HG02938 (cell line): ENCODE data around the gene CLCN3.
"Not testable (repeated sequence)": the region's sequence is repeated elsewhere in the genome, so short reads cannot be mapped to it uniquely, and the experiment has no call there.

Source experiments
- ATAC-seq: cut with Tn5 transposase; IDR thresholded peaks from one replicate; pipeline ENCODE4 v1.9.1; 2021; ENCODE audit warnings: mild to moderate bottlenecking, moderate library complexity; ENCODE audit not compliant: unreplicated experiment

CLCN3 gene

DNA sequence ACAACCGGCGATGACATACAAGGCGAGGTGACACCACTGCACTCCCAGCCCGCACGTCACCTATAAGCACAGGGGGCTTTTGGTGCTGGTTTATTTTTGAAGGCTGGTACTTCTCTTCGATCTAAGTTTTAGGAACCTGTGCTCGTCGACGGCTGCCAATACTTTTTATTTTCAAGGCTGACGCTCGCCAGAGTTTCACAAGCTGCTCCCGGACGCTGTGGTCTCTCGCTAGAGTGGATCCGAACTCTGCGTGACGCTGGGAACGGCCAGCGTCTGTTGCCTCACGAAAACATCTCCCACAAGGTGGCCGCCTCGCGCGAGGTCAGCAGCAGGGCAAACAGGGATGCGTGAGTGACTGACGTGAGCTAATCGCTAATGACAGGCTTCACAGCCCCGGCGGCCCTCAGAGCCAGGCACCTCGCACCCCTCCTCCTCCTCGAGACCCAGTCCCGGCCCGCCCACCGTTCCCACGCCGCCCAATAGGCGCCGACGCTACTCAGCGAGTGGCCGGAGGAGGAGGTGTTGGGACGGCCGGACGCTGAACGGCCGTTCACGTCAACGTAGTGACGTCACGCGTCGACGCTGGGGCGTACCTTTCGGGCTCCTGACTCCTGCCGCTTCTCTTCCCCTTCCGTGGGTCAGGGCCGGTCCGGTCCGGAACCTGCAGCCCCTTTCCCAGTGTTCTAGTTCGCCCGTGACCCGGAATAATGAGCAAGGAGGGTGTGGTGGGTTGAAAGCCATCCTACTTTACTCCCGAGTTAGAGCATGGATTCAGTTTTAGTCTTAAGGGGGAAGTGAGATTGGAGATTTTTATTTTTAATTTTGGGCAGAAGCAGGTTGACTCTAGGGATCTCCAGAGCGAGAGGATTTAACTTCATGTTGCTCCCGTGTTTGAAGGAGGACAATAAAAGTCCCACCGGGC lies at the start of gene CLCN3:
Gene CLCN3, plus strand, starts transcription at position 621 of the 922 bp plus-strand sequence. CDS start 15,351 bp downstream, outside the sequence.
- ATAC-seq = peak; percentile 82

- not testable (repeated sequence) for ATAC-seq
These were observed 49.4 kb upstream of the CLCN3 start for GRCh38 chr4:169571012-169571411.

GRCh38 chr4:169571435-169571834 lies 48.9 kb upstream of the CLCN3 start:
- no peak for ATAC-seq

DNA sequence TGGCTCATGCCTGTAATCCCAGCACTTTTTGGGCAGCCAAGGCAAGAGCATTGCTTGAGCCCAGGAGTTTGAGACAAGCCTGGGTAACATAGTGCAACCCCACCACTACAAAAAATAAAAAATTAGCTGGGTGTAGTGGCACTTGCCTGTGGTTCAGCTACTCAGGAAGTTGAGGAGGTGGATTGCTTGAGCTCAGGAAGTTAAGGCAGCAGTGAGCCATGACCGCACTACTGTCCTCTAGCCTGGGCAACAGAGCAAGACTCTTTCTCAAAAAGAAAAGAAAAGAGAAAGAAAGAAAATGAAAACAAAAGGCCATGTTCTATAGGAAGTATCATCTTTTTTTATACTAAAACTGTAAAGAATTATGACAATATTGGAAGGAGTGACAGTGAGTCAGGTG lies 46.5 kb upstream of the CLCN3 start:
- ATAC-seq = no peak

DNA sequence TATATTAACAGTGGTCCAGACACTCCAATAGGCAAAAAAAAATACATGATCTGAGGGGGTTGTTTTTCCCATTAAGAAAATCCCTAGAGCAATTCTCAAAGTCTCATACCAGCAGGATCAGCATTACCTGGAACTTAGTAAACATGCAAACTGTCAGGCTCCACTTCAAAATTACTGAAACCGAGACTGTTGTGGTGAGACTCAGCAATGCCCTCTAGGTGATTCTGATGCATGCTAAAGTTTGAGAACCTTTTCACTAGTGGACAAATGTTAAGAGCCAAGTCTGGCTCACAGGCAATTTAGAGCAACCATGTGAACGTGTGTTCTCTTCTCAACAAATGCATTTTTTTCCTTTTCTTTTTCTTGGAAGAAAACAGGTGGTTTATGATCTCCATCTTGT lies 38.2 kb upstream of the CLCN3 start:
- peak; percentile 92 for ATAC-seq

DNA sequence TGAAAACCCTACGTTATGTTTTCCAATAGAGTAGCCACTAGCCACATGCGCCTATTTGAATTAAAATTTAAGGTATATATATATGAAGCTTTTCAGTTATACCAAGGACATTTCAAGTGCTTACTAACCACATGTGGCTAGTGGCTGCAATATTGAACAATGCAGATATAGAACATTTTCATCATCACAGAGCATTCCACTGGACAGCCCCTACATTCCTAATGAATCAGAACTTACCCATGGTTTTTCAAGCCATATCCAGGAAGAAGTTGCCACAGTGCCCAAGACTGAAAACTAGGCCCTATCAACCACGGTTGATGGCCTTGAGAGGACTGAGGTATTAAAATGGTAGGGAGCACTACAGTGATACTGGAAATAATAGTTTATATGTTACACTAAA lies 37.7 kb upstream of the CLCN3 start:
- ATAC-seq = peak; percentile 13

DNA sequence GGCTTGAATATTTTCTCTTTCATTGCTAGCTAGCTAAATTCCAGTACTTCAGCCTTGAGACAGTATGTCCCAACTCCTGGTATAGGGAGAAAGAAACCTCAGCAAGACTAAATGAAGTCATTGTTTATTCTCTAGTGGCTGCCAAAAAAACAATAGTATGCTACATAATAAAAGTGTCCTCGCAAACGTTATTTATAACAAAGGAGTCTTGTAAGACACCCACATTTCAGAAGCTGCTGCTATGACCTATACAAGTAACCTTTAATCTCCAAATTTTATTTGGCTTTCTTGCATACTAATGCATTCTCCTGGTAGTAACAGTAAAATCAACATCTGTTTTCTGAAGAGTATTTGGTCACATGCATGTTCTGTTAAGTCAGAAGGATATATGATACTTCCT lies 36.8 kb upstream of the CLCN3 start:
- no peak for ATAC-seq

DNA sequence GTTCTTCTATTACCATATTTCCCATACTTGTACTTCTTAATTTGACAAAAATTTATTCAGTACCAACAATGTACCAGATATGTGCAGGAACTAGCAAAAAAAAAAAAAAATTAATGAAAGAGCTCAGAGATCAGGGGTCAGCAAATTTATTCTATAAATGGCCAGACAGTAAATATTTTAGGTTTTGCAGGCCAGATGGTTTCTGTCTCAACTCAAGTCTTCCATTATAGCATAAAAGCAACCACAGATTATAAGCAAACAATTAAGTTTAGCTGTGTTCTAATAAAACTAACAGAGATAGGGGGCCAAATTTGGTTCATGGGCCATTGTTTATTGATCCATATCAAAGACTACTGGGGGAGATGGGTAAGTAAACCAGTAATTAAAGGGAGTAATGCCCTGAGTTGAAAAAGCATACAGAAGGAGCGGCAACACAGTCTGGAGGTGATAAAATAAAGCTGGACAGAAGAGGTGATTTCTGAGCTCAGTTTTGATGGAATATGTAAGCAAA lies 27.3 kb upstream of the CLCN3 start:
- no peak for ATAC-seq

GRCh38 chr4:169594560-169595195 lies 25.7 kb upstream of the CLCN3 start:
- ATAC-seq = no peak

- ATAC-seq = peak; percentile 67
These were observed 19.2 kb upstream of the CLCN3 start for GRCh38 chr4:169601016-169601771.

DNA sequence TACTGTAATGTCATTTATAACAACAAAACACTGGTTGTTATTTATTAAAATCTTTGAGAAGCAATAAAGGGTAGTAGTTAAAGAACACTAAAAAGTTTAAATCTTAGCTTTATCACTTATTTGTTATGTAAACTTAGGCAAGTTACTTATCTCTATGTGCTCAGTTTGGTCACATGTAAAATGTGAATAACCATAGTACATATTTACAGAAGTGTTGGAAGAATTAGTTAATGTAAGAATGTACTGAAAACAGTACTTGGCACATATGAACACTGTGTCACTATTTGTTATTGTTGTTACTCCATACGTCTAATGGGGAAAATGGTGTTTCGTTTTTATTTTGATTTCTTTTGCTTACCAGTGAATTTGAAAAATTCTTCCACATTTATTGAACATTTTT lies 17.1 kb upstream of the CLCN3 start:
- no peak for ATAC-seq

DNA sequence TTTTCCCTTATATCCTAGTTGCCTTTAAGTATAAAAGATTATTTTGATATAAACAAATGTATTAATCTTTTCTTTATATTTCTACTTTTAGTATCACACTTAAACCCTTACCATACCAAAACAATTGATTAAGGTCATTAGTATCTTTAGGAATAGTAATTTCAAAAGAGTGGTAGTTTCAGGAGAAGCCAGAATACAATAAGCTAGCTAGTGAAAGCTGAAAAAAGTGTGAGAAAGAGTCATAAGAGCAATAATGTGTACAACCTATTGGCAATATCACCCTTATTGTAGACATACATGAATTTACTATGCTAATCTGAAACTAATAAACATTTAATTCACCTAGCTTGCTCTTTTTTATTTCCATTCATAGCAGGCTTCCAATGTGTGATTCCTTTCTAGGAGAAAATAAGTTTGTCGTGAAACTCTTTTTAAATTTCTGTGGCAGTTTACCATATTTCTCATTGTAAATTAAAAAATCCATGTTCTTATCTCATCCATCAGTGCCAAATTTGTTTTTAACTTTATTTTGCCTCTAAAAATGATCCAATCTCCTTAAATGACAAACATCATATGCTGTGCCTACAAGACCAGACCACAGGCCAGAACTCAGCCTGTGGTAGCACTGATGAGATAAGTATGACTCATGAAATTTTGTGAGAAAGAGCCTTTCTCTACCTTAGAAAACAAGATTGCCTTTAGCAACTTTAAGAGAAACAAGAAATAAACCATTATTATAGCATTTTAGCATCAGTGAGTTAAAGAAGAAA lies 16.1 kb upstream of the CLCN3 start:
- peak; percentile 60 for ATAC-seq

GRCh38 chr4:169604903-169605331 lies 15.5 kb upstream of the CLCN3 start:
- ATAC-seq = no peak

- ATAC-seq = no peak
These were observed 9.2 kb upstream of the CLCN3 start for GRCh38 chr4:169611157-169611556.

DNA sequence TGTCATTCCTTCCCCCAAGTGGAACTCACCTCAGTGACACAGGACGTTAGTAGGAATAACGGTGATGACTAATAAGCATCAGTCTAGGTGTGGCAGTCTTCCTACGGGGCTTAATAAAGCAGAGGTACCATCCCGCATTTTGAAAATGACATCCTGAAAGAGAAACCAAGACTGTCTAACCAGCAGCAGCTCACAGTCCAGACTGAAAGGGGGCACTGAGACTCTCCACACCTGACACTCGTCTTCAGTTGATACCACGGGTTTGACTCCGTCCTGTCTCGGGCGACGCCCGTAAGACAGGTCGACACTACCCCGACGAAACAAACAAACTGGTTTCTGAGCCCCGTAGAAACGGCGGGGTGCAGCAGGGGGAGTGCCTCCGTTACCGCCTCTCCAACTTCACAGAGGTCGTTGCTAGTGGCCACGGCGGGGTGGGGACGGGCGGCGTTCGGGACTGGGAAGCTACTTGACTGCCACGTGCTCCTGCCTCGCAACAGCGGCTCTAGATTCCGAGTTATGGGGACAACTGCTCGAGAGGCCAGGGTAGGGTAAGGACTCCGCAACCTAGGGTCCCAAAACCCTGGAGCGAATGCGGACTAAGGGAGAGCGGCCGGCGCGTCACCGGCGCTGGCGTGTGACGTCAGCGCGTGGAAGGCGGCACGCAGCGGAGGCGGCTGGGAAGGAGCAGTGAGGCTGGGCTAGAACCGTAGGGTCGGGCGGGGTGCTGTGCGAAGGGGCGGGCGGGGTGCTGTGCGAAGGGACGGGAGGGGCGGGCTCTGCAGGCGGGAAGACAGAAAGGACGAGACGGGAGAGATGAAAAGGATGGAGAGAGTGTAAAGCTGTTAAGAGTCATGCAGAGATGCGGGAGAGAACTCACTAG lies 8.1 kb upstream of the CLCN3 start, which contains the start of gene NEK1:
Gene NEK1, minus strand, starts transcription at position 593 of the 880 bp plus-strand sequence. CDS start 9,953 bp downstream, outside the sequence.
- peak; percentile 89 for ATAC-seq

- ATAC-seq = peak; percentile 28
These were observed 7.2 kb upstream of the CLCN3 start for GRCh38 chr4:169612871-169613859.

GRCh38 chr4:169615467-169616106 lies 4.8 kb upstream of the CLCN3 start:
- no peak for ATAC-seq

DNA sequence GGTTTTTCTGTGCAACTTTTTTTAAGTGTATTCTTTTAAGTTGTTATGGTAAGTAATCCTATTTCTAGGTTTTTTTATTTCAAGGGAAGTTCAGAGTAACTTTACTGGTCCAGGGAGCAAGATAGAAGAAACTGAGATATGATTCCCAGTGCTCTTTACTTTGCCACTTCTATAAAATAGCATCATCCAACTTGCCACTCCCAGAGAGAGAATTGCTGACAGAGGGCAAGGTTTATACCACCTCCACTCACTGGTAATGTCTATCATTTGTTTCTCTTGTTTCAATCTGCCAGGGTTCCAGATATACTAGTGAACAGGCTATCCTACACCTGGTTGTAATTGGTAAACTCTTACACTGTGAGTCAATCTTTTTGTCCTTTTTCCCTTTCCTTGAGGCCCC lies 3.5 kb upstream of the CLCN3 start:
- ATAC-seq = no peak
